Measurements from ENCODE around the gene OR51I2. TPM values are rescaled to one million over a fixed set of nuclear protein-coding genes. Genes with fewer than 3 reads are reported as not detected.

OR51I2 gene
- total RNA-seq, 1 donor from 2014 or later: not detected

DNA sequence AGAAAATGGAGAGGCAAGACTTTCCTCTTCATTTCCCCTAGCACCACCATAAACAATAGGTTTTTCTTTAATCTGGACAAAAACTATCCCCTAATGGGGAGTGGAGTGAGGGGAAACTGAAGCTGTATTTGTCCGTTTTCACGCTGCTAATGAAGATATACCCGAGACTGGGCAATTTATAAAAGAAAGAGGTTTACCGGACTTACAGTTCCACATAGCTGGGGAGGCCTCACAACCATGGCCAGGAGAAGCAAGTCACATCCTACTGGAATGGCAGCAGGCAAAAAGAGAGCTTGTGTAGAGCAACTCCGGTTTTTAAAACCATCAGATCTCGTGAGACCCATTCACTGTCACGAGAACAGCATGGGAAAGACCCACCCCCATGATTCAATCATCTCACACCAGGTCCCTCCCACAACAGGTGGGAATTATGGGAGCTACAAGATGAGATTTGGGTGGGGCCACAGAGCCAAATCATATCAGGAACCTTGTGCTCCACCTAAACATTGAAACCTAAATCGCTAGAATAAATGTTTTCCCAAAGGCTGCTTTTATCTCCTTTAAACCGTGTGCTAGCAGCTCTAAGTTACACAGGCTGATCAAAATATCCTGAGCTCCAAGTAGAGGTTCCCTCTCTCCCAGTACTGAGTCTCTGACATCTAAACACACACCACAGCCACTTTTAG lies 56.4 kb downstream of the OR51I2 start:
- TF ChIP-seq, protein P1, sequence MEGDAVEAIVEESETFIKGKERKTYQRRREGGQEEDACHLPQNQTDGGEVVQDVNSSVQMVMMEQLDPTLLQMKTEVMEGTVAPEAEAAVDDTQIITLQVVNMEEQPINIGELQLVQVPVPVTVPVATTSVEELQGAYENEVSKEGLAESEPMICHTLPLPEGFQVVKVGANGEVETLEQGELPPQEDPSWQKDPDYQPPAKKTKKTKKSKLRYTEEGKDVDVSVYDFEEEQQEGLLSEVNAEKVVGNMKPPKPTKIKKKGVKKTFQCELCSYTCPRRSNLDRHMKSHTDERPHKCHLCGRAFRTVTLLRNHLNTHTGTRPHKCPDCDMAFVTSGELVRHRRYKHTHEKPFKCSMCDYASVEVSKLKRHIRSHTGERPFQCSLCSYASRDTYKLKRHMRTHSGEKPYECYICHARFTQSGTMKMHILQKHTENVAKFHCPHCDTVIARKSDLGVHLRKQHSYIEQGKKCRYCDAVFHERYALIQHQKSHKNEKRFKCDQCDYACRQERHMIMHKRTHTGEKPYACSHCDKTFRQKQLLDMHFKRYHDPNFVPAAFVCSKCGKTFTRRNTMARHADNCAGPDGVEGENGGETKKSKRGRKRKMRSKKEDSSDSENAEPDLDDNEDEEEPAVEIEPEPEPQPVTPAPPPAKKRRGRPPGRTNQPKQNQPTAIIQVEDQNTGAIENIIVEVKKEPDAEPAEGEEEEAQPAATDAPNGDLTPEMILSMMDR (IDR thresholded peaks at IDR 0.05; ENCODE audit: unreplicated experiment): no peak
- Mint-ChIP-seq H3K4me3 (ENCODE audit: unreplicated experiment) (no peak overlapping the region), H3K27me3 (ENCODE audit: unreplicated experiment) (peaks cover 1% of the 10 kb centered on the region), H3K9me3 (ENCODE audit: unreplicated experiment) (no peaks in the 10 kb centered on the region), H3K36me3 (ENCODE audit: low read depth, unreplicated experiment) (peaks cover 5% of the 10 kb centered on the region), H3K4me1 (ENCODE audit: unreplicated experiment) (peaks cover 12% of the 10 kb centered on the region), H3K27ac (ENCODE audit: unreplicated experiment) (no peak overlapping the region)
- DNase-seq (ENCODE audit: low spot score): no peak

Other genes with a start within 250 kb of the OR51I2 start
- gene OR51V1, start 248.6 kb upstream of the OR51I2 start, total RNA-seq (ENCODE audit: unreplicated experiment): not detected
- not detected for gene HBB, start 222.3 kb upstream of the OR51I2 start, total RNA-seq (ENCODE audit: unreplicated experiment)
- gene HBD, start 214.8 kb upstream of the OR51I2 start, total RNA-seq (ENCODE audit: unreplicated experiment): not detected
- not detected for gene HBG1, start 199.5 kb upstream of the OR51I2 start, total RNA-seq (ENCODE audit: unreplicated experiment)
- gene HBG2, start 194.5 kb upstream of the OR51I2 start, total RNA-seq (ENCODE audit: unreplicated experiment): 0.82 TPM
- not detected for gene HBE1, start 179.4 kb upstream of the OR51I2 start, total RNA-seq (ENCODE audit: unreplicated experiment)
- gene OR51B4, start 147.4 kb upstream of the OR51I2 start, total RNA-seq (ENCODE audit: unreplicated experiment): 0.49 TPM
- not detected for gene OR51B2, start 125.0 kb upstream of the OR51I2 start, total RNA-seq (ENCODE audit: unreplicated experiment)
- 0.82 TPM for gene OR51B5, start 105.8 kb upstream of the OR51I2 start, total RNA-seq (ENCODE audit: unreplicated experiment)
- not detected for gene OR51B6, start 97.8 kb upstream of the OR51I2 start, total RNA-seq (ENCODE audit: unreplicated experiment)
- not detected for gene OR51M1, start 65.5 kb upstream of the OR51I2 start, total RNA-seq (ENCODE audit: unreplicated experiment)
- gene OR51Q1, start 27.2 kb upstream of the OR51I2 start, total RNA-seq (ENCODE audit: unreplicated experiment): not detected
- gene OR51I1, start 7.8 kb upstream of the OR51I2 start, total RNA-seq (ENCODE audit: unreplicated experiment): 1.2 TPM
- not detected for gene OR52D1, start 39.4 kb downstream of the OR51I2 start, total RNA-seq (ENCODE audit: unreplicated experiment)
- 1.1 TPM for gene UBQLN3, start 60.6 kb downstream of the OR51I2 start, total RNA-seq (ENCODE audit: unreplicated experiment)
- gene UBQLNL, start 67.4 kb downstream of the OR51I2 start, total RNA-seq (ENCODE audit: unreplicated experiment): 4.4 TPM
- 2.1 TPM for gene OR52H1, start 99.2 kb downstream of the OR51I2 start, total RNA-seq (ENCODE audit: unreplicated experiment)
- gene OR52B6, start 131.6 kb downstream of the OR51I2 start, total RNA-seq (ENCODE audit: unreplicated experiment): not detected
- 10.1 TPM for gene TRIM6, start 147.3 kb downstream of the OR51I2 start, total RNA-seq (ENCODE audit: unreplicated experiment)
- gene TRIM34, start 175.7 kb downstream of the OR51I2 start, total RNA-seq (ENCODE audit: unreplicated experiment): 0.64 TPM
- gene TRIM5, start 235.8 kb downstream of the OR51I2 start, total RNA-seq (ENCODE audit: unreplicated experiment): 114 TPM
- 1.2 TPM for gene TRIM22, start 240.5 kb downstream of the OR51I2 start, total RNA-seq (ENCODE audit: unreplicated experiment)

Data from endothelial cell (in vitro differentiated cells).